Stimulated activated CD8-positive, alpha-beta memory T cell treated with anti-CD3 and anti-CD28 coated beads, Interleukin-7, amount 100 ng/mL, for 24 hours (primary cell): ENCODE results near the gene SLC9A3.

Experiments used
- DNase-seq: peaks from one replicate; pipeline ENCODE4 v3.0.0-alpha.2; 2020; ENCODE audit warnings: low read depth

SLC9A3 gene

GRCh38 chr5:538801-539468 is 14.7 kb upstream of the SLC9A3 start:
- no peak for DNase-seq

GRCh38 chr5:538271-538771 is 14.1 kb upstream of the SLC9A3 start:
- DNase-seq = no peak

- no peak for DNase-seq
Observed at GRCh38 chr5:537621-538071, 13.4 kb upstream of the SLC9A3 start.

- no peak for DNase-seq
Observed at GRCh38 chr5:537098-537497, 12.8 kb upstream of the SLC9A3 start.

- no peak for DNase-seq
Observed at GRCh38 chr5:535846-536698, 11.8 kb upstream of the SLC9A3 start.

GRCh38 chr5:534743-535671 is 10.8 kb upstream of the SLC9A3 start:
- no peak for DNase-seq

- DNase-seq = no peak
Observed at GRCh38 chr5:533955-534742, 9.9 kb upstream of the SLC9A3 start.

GRCh38 chr5:533243-533954 is 9.2 kb upstream of the SLC9A3 start:
- no peak for DNase-seq

GRCh38 chr5:532521-533242 is 8.4 kb upstream of the SLC9A3 start:
- DNase-seq = no peak

- DNase-seq = no peak
Observed at GRCh38 chr5:531749-532315, 7.6 kb upstream of the SLC9A3 start.

- no peak for DNase-seq
Observed at GRCh38 chr5:531101-531748, 7.0 kb upstream of the SLC9A3 start.

GRCh38 chr5:530001-530955 is 6.0 kb upstream of the SLC9A3 start:
- DNase-seq = no peak

- no peak for DNase-seq
Observed at GRCh38 chr5:528629-529511, 4.6 kb upstream of the SLC9A3 start.

GRCh38 chr5:527646-528628 is 3.7 kb upstream of the SLC9A3 start:
- no peak for DNase-seq

GRCh38 chr5:526456-527088 is 2.3 kb upstream of the SLC9A3 start:
- DNase-seq = no peak
